IPS-20b (cell line): ENCODE measurements around the gene ABLIM2.

ENCODE experiments used
- H3K27ac ChIP-seq: one replicate; pipeline ENCODE4 v1.5.1; 2013; ENCODE audit warnings: low read length
- H3K27me3 ChIP-seq: 2 replicates; pipeline ENCODE4 v1.6.1; 2013; ENCODE audit warnings: mild to moderate bottlenecking, low read length, inconsistent platforms; ENCODE audit not compliant: insufficient read depth
- H3K36me3 ChIP-seq: 2 replicates; pipeline ENCODE4 v1.6.1; 2013; ENCODE audit warnings: low read depth, mild to moderate bottlenecking, inconsistent platforms, low read length, moderate library complexity; ENCODE audit not compliant: insufficient read depth
- H3K4me1 ChIP-seq: 2 replicates; pipeline ENCODE4 v1.6.1; 2013; ENCODE audit warnings: mild to moderate bottlenecking, control low read depth, inconsistent platforms, low read length, moderate library complexity; ENCODE audit not compliant: insufficient read depth
- H3K4me3 ChIP-seq: 2 replicates; pipeline ENCODE4 v1.5.1; 2013; ENCODE audit warnings: mild to moderate bottlenecking, low read length, inconsistent platforms
- H3K9ac ChIP-seq: 2 replicates; pipeline ENCODE4 v1.6.1; 2013; ENCODE audit warnings: low read depth, mild to moderate bottlenecking, inconsistent platforms, low read length, moderate library complexity
- H3K9me3 ChIP-seq: 2 replicates; pipeline ENCODE4 v1.6.1; 2013; ENCODE audit warnings: mild to moderate bottlenecking, low read depth, low read length, inconsistent platforms; ENCODE audit not compliant: insufficient read depth

The ABLIM2 gene

DNA sequence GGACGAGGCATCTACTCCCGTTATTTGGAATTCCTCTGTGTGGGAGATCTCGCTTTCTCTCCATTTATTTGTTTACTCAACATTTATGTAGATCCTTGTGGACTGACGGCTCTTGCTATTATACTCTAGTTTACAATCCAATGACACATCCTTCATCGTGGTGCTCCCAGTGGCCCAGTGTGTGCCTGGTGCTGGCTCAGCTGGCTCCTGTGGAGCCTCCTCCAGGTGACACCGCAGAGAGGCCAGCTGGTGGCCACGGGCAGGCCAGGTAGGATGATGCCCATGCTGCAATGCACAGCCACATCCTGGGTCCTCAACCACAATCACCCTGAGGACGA, 134.9 kb downstream of the ABLIM2 start:
- Histone ChIP-seq H3K4me1 (peaks cover 3% of the 10 kb centered on the region; the same call in 1 of the 2 replicates), H3K4me3 (no peak overlapping the region), H3K36me3 (no peaks in the 10 kb centered on the region), H3K9ac (no peak overlapping the region), H3K27me3 (no peaks in the 10 kb centered on the region), H3K9me3 (no peaks in the 10 kb centered on the region), H3K27ac (no peak overlapping the region)

DNA sequence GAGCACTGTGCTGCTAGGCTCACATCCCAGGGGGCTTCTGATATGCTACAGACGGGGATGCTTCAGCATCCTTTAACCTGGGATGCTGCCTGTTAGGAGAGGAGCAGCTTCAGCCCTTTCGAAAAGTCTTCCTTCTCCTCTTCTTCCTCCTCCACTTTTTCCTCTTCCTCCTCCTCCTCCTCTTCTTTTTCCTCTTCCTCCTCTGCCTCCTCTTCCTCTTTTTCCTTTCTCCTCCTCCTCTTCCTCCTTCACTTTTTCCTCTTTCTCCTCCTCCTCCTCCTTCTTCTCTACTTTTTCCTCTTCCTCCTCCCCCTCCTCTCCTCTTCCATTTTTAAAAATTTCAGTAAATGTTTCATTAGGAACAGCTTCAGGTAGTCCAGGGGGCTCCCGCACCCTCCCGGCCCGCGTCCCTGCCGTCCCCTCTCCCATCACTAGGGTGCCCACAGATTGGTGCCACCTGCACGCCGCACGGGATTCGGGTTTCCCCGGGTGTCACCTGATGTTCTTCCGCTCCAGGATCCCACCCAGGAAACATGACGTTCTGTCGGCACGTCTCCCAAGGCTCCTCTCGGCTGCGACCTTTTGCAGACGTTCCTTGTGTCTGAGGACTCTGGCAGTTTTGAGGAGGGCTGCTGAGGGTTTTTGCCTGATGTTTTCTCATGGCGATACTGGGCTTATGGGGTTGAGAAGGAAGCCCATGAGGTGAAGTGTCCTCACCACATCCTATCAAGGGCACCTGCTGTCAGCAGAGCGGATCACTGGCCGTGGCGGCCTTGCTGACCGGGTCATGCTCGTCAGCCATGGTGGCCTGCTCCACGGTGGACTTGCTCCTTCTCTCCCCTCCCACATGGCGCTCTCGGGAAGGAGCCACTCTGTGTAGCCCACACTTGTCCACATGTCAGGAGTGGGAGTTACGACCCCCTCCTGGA, 135.6 kb downstream of the ABLIM2 start:
- no peak overlapping the region for H3K9ac ChIP-seq
- H3K27ac ChIP-seq = no peak overlapping the region
- no peaks in the 10 kb centered on the region for H3K36me3 ChIP-seq
- no peak overlapping the region for H3K4me3 ChIP-seq
- no peaks in the 10 kb centered on the region for H3K27me3 ChIP-seq
- peaks cover 3% of the 10 kb centered on the region; the same call in 1 of the 2 replicates for H3K4me1 ChIP-seq
- no peaks in the 10 kb centered on the region for H3K9me3 ChIP-seq

DNA sequence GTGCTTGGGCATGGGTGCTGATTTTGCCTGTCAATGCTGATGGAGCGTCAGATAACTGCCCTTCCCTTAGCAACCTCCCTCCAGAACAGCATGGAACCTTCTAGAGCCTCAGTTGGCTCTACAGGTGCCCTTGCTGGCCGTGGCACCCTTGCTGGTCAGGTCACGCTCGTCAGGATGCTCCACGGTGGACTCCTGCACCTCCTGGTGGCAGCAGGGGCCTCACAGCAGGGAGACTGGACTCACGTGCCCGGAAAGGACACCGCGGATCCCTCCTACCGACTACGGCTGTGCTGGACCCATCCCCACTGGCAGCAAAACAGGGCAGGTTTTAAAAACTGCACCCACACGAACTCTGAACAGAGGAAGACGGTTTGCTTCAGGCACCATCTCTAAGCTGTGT, 136.8 kb downstream of the ABLIM2 start:
- Histone ChIP-seq H3K36me3 (no peaks in the 10 kb centered on the region), H3K4me1 (peaks cover 3% of the 10 kb centered on the region; the same call in 1 of the 2 replicates), H3K9me3 (no peaks in the 10 kb centered on the region), H3K4me3 (no peak overlapping the region), H3K27me3 (no peaks in the 10 kb centered on the region), H3K27ac (no peak overlapping the region), H3K9ac (no peak overlapping the region)

- Histone ChIP-seq H3K9me3 (no peaks in the 10 kb centered on the region), H3K36me3 (no peaks in the 10 kb centered on the region), H3K4me1 (peaks cover 3% of the 10 kb centered on the region; the same call in 1 of the 2 replicates), H3K27me3 (no peaks in the 10 kb centered on the region), H3K4me3 (no peak overlapping the region), H3K9ac (no peak overlapping the region), H3K27ac (no peak overlapping the region)
These were observed 138.9 kb downstream of the ABLIM2 start for GRCh38 chr4:8019396-8020365.

DNA sequence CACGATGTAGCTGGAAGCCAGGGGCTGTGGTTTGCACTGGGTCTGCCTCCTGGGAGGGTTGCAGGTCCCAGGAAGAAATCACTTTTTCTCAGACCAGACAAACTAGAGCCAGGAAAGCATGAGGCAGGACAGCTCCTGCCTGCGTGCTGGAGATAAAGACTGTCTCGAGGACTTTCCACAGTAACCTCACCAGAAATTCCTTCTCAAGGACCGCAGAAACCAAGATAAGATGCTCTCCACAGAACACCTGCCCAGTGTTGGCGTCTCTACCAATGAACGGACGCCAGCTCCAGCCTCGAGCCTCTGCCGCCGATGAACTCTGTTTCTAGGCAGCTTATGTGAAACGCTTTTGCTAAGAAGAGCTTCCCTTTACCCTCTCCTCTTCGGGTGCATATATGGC, 142.1 kb downstream of the ABLIM2 start:
- no peak overlapping the region for H3K4me3 ChIP-seq
- peaks cover 3% of the 10 kb centered on the region; the same call in 1 of the 2 replicates for H3K4me1 ChIP-seq
- H3K36me3 ChIP-seq = no peaks in the 10 kb centered on the region
- H3K9me3 ChIP-seq = no peaks in the 10 kb centered on the region
- H3K9ac ChIP-seq = no peak overlapping the region
- H3K27me3 ChIP-seq = no peaks in the 10 kb centered on the region
- H3K27ac ChIP-seq = no peak overlapping the region

DNA sequence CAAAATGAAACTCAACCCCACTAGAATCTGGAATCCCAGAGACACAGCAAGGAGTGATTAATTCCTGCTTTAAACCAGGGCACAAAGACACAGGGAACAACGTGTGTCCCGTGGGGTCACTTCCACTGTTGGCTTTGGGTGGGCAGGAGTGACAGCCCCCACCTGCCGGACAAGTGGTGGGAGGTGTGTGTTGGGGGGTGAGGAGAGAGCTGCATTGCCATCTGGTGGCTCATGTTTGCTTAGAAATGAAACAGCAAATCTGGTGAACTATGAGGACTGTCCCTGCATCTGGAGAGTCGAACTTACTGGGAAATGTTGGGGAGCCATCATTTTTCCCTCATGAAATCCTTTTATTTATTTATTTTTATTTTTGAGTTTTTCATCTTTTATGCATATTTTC, 143.1 kb downstream of the ABLIM2 start:
- Histone ChIP-seq H3K4me3 (no peak overlapping the region), H3K27ac (no peak overlapping the region), H3K4me1 (peaks cover 3% of the 10 kb centered on the region; the same call in 1 of the 2 replicates), H3K36me3 (no peaks in the 10 kb centered on the region), H3K9ac (no peak overlapping the region), H3K27me3 (no peaks in the 10 kb centered on the region), H3K9me3 (no peaks in the 10 kb centered on the region)

GRCh38 chr4:8013976-8014726, 144.5 kb downstream of the ABLIM2 start:
- Histone ChIP-seq H3K27me3 (no peaks in the 10 kb centered on the region), H3K36me3 (no peaks in the 10 kb centered on the region), H3K4me3 (no peak overlapping the region), H3K9ac (no peak overlapping the region), H3K9me3 (no peaks in the 10 kb centered on the region), H3K27ac (no peak overlapping the region), H3K4me1 (peaks cover 3% of the 10 kb centered on the region; the same call in 1 of the 2 replicates)

GRCh38 chr4:8012517-8012916, 146.1 kb downstream of the ABLIM2 start:
- no peak overlapping the region for H3K27ac ChIP-seq
- H3K4me3 ChIP-seq = no peak overlapping the region
- H3K4me1 ChIP-seq = no peaks in the 10 kb centered on the region
- H3K36me3 ChIP-seq = no peaks in the 10 kb centered on the region
- H3K9ac ChIP-seq = no peak overlapping the region
- H3K9me3 ChIP-seq = no peaks in the 10 kb centered on the region
- H3K27me3 ChIP-seq = no peaks in the 10 kb centered on the region

DNA sequence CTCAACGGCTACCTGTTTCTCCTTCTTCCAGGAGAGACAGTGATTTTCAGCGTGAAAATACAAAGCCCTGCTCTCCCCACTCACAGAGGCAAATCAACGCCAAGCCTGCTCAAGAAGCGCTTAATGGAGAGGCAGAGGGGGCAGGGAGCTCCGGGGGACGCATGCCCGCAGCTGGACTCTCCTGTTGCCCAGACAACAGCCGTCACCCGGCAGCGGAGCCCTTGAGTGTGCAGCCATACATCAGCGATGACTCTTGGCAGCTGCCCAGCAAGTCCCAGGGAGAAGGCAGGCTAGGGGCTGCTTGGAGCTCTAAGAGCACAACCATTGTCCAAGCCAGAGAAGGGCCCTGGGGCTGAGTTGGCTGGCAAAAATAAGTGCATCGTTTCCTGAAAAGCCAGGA, 148.0 kb downstream of the ABLIM2 start:
- H3K27me3 ChIP-seq = no peaks in the 10 kb centered on the region
- H3K4me3 ChIP-seq = no peak overlapping the region

DNA sequence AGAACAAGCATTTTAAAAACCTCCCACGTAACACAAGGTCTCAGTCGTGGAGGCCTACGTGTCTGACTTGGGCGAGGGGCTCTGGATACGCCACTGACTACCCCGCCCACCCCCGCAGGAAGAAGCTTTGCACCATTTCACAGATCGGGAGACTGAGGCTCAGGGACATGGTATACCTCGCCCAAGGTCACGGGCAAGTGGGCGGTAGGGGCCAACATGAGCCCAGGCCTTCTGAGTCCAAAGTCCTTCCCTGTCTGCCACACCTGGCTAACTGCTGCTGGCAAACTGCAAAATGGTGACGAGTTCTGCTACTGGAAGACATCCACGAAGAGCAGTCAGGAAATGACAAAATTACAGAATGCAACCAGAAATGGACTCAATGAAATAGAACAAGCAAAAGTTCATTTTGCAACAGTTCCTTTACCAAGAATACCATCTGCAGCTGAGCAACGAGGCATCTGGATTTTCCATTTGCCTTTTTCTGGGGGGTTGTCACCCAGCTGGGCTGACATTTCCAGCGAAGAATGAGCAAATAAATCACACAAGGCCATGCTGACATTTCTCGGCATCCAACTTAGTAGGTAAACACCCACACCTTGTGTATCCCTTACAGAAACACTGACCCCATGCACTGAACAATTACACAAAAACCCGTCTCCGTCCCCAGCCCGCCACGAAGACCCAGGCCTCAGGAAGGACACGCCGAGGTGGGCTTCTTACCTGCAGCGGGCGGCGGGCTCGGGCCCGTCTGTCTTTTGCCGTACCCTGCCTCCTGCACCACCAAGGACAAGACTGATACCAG, 148.7 kb downstream of the ABLIM2 start:
- H3K9ac ChIP-seq = no peak overlapping the region
- no peaks in the 10 kb centered on the region for H3K27me3 ChIP-seq
- H3K4me1 ChIP-seq = no peaks in the 10 kb centered on the region
- H3K4me3 ChIP-seq = no peak overlapping the region
- H3K27ac ChIP-seq = no peak overlapping the region
- no peaks in the 10 kb centered on the region for H3K9me3 ChIP-seq
- no peaks in the 10 kb centered on the region for H3K36me3 ChIP-seq

More for the DNA sequence above, 148.0 kb downstream of the ABLIM2 start:
- Histone ChIP-seq H3K9me3 (no peaks in the 10 kb centered on the region), H3K4me1 (no peaks in the 10 kb centered on the region), H3K27ac (no peak overlapping the region), H3K9ac (no peak overlapping the region), H3K36me3 (no peaks in the 10 kb centered on the region)
